Fibroblast of peridontal ligament (primary cell): ENCODE results near the gene MIA.
A peak's percentile ranks its signal among the peaks of the same experiment; 100 is the strongest.
"Not testable (repeated sequence)": the region's sequence is repeated elsewhere in the genome, so short reads cannot be mapped to it uniquely, and the experiment has no call there.

ENCODE experiments used
- DNase-seq: peaks from one replicate; pipeline ENCODE4 v3.0.0-alpha.2; 2010; ENCODE audit errors: extremely low read depth

The MIA gene

DNA sequence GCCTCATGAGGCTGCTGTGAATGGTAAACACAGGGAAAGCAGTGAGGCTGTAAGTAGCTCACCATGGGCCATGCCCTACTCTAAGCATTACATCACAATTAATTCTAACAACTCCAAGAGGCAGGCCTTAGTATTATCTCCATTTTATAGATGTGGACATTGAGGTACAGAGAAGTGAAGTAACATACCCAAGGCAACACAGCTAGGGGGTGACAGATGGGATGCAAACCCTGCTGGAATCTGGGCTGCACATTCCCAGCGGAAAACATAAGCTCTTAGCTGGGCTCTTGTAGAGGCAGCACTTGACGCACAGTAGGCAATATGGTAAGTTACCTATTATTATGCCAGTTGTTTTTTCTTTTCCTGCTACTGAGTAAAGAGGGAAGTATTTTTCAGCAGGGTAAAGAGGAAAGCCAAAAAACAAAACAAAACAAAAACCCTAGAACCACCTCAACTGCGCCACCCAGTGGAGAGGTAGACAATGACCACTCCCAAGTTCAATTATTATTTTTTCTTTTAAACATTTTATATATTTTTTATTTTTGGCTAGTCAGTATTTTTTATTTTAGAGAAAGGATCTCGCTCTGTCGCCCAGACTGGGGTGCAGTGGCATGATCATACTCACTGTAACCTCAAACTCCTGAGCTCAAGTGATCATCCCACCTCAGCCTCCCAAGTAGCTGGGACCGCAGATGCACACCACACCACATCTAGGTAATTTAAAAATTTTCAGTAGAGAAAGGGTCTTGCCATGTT is 44.3 kb downstream of the MIA start:
- DNase-seq: peak; percentile 67

GRCh38 chr19:40822161-40822560 is 46.8 kb downstream of the MIA start:
- no peak for DNase-seq

DNA sequence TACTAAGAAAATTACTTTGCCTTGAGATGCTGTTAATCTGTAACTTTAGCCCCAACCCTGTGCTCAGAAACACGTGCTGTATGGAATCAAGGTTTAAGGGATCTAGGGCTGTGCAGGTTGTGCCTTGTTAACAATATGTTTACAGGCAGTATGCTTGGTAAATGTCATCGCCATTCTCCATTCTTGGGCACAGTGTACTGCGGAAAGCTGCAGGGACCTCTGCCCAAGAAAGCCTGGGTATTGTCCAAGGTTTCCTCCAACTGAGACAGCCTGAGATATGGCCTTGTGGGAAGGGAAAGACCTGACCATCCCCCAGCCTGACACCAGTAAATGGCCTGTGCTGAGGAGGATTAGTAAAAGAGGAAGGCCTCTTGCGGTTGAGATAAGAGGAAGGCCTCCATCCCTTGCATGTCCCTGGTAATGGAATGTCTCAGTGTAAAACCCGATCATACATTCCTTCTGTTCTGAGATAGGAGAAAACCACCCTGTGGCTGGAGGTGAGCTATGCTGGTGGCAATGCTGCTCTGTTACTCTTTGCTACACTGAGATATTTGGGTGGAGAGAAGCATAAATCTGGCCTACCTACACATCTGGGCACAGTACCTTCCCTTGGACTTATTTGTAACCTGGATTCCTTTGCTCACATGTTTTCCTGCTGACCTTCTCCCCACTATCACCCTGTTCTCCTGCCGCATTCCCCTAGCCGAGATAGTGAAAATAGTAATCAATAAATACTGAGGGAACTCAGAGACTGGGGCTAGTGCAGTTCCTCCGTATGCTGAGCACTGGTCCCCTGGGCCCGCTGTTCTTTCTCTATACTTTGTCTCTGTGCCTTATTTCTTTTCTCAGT is 47.6 kb downstream of the MIA start:
- DNase-seq: not testable (repeated sequence)

- DNase-seq: not testable (repeated sequence)
Observed at GRCh38 chr19:40824916-40825315, 49.6 kb downstream of the MIA start.

DNA sequence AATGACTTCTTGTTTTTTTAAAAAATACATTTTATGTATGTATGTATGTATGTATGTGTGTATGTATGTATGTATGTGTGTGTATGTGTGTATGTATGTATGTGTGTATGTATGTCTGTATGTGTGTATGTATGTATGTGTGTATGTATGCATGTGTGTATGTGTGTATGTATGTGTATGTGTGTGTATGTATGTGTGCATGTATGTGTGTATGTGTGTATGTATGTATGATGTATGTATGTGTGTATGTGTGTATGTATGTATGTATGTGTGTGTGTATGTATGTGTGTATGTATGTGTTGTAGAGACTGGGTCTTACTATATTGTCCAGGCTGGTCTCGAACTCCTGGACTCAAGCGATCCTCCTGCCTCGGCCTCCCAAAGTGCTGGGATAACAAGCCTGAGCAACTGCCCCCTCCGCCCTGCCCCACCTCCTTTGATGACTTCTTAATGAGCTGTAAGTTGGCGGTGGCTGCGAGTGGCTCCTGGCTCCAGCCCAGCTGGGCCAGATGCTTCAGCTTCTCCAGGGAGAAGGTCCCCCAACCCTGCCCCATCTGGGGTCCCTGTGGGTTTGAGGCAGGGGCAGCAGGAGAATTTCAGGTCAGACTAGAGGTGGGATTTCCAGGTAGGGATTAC is 50.3 kb downstream of the MIA start:
- DNase-seq: not testable (repeated sequence)

DNA sequence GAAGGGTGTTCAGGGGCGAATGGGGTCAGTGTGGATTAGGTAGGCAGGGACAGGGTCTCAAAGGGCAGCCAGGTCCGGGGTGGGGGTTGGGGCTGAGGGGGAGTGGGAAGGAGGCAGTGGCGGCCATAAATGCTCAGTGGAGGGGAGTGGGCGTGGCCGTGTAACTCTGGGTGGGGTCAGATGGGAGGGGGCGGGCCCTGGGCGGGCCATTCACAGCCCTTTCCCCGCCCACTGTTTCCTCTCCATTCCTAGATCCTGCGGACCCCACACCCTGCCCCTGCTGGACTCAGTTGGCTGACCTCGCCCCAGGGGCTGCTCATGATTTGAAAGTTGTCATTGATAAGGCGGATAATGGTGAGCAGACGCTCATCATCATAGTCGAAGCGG is 51.0 kb downstream of the MIA start:
- not testable (repeated sequence) for DNase-seq

DNA sequence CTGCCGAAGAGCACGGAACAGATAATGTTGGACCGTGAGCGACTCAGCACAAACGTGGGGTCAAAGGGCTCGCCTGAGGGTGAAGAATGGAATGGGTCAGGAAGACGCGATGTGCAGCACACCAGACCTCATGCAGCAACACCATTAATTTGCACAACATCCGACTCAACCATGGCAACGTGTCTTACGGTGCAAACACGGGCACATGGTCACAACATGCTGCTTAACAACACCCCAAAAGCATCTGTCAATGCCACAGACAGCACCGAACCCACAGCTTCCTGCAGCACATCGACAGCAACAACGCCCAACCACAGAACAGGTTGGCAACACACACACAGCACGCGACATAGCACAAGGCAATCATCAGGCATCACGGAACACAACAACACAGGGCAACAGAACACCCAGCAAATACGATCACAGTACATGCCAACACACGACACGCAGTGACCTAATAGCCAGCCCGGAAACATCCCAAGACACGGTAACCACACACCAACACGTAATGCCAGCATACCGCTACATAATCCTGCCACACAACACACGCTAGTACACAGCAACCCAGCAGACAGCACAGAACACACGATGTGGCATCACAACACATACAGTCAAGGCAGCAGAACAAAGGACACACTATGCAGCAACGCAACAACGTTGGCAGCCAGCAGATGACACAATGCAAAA is 51.5 kb downstream of the MIA start:
- not testable (repeated sequence) for DNase-seq
